Panc1 (cell line): ENCODE results near the gene DCAF4L1. TPM values are rescaled to one million over a fixed set of nuclear protein-coding genes. Genes with fewer than 3 reads are reported as not detected.

Experiments used
- ATAC-seq: fragments of 200-7000 bp; cut with Tn5 transposase; 2 replicates; pipeline ENCODE4 v1.9.1; 2020; ENCODE audit warnings: mild to moderate bottlenecking, moderate library complexity
- BruUV-seq: library from RNA; stranded (reverse); fragments of 400-500 nt; replicated peaks from 2 replicates; lab custom pipeline; 2021; lab: Mats Ljungman, UMichigan
- CTCF ChIA-PET: fragments of 300-600 bp; sonication (Branson Sonifier 250); formaldehyde crosslinking; loops from one replicate; lab custom pipeline; 2022; ENCODE audit warnings: antibody characterized with exemption; lab: Charles Lee
- POLR2A ChIA-PET: fragments of 300-600 bp; sonication (Branson Sonifier 250); formaldehyde crosslinking; loops from one replicate; lab custom pipeline; 2022; ENCODE audit warnings: antibody characterized with exemption; lab: Charles Lee
- DNase-seq: peaks from one replicate; pipeline ENCODE4 v3.0.0-alpha.2; 2010; ENCODE audit warnings: low read depth, low spot score
- H3K27ac ChIP-seq: 2 replicates; pipeline ENCODE4 v1.5.1; 2011; ENCODE audit warnings: mild to moderate bottlenecking, low read length, inconsistent platforms
- H3K27me3 ChIP-seq: fragments of 200-500 bp; sonication (Bioruptor generic); 2 replicates; pipeline ENCODE4 v1.6.0; 2014; ENCODE audit warnings: low read length, inconsistent platforms; ENCODE audit not compliant: control insufficient read depth, insufficient read depth
- H3K36me3 ChIP-seq: fragments of 200-500 bp; sonication (Bioruptor generic); 2 replicates; pipeline ENCODE4 v1.5.1; 2014; ENCODE audit warnings: inconsistent platforms, mild to moderate bottlenecking, low read length, moderate library complexity; ENCODE audit not compliant: control insufficient read depth, insufficient read depth
- H3K4me1 ChIP-seq: 2 replicates; pipeline ENCODE4 v1.5.1; 2011; ENCODE audit warnings: inconsistent platforms, mild to moderate bottlenecking, low read length, moderate library complexity; ENCODE audit not compliant: control insufficient read depth, insufficient read depth
- H3K4me3 ChIP-seq, 2 experiments: 2 replicates each; pipeline ENCODE4 v1.5.1; 2011 to 2012; ENCODE audit warnings: low read depth in 2 of 2, low read length in 2 of 2, mild to moderate bottlenecking in 2 of 2, inconsistent platforms in 1 of 2, moderate library complexity in 1 of 2
- H3K9me3 ChIP-seq: fragments of 200-500 bp; sonication (Bioruptor generic); 2 replicates; pipeline ENCODE4 v1.5.1; 2014; ENCODE audit warnings: low read depth, mild to moderate bottlenecking, inconsistent platforms, low read length, moderate library complexity; ENCODE audit not compliant: control insufficient read depth, insufficient read depth
- CTCF ChIP-seq: fragments of 450-650 bp; IDR thresholded peaks from 2 replicates; pipeline ENCODE4 v1.5.1; 2017; ENCODE audit warnings: mild to moderate bottlenecking
- POLR2AphosphoS5 ChIP-seq: IDR thresholded peaks from 2 replicates; pipeline ENCODE4 v1.6.1; 2012; ENCODE audit warnings: mild to moderate bottlenecking, low read depth, low read length, moderate library complexity
- REST ChIP-seq, 2 experiments: IDR thresholded peaks; 2 replicates each; pipeline ENCODE4 v1.6.1; 2011 to 2012; ENCODE audit warnings: low read depth in 2 of 2, control low read depth in 1 of 2, low read length in 1 of 2, mild to moderate bottlenecking in 1 of 2, moderate library complexity in 1 of 2; ENCODE audit not compliant: insufficient read depth in 1 of 2
- SIN3A ChIP-seq: IDR thresholded peaks from 2 replicates; pipeline ENCODE4 v1.6.1; 2012; ENCODE audit warnings: low read depth, mild to moderate bottlenecking, low read length, moderate library complexity, borderline replicate concordance; ENCODE audit not compliant: insufficient read depth
- TCF7L2 ChIP-seq: IDR thresholded peaks from 2 replicates; pipeline ENCODE4 v1.6.1; 2011; ENCODE audit warnings: mild to moderate bottlenecking, low read depth, low read length, inconsistent platforms
- in situ Hi-C: cut with HindIII; loops from 2 replicates; pipeline ENCODE4 v1.10.0; 2016; ENCODE audit warnings: low sequenced_read_pairs, low pct_unique_long_range_greater_than_20kb
- intact Hi-C: fragments of 100-400 bp; cut with micrococcal nuclease; formaldehyde crosslinking; loops from one replicate; pipeline ENCODE4 v1.10.0; 2022; ENCODE audit not compliant: unreplicated experiment
- total RNA-seq: library from RNA; stranded (reverse); gene quantifications from one replicate; pipeline ENCODE4 v1.2.1, GENCODE V29; 2021; ENCODE audit not compliant: unreplicated experiment

The DCAF4L1 gene
- total RNA-seq, 1 experiment from 2014 or later = 0.13 TPM

- ChIA-PET CTCF (no interaction called here), POLR2A (no interaction called here)
- TF ChIP-seq REST (IDR thresholded peaks at IDR 0.05; ENCODE audit: insufficient read depth in 1 of 2, low read depth in 2 of 2, low read length in 1 of 2) (no peak), SIN3A (no peak), POLR2AphosphoS5 (no peak), TCF7L2 (no peak), CTCF (no peak)
- no peak for ATAC-seq
- DNase-seq = no peak
- Histone ChIP-seq H3K9me3 (no peaks in the 10 kb centered on the region), H3K27me3 (no peaks in the 10 kb centered on the region), H3K27ac (no peak overlapping the region), H3K4me1 (no peaks in the 10 kb centered on the region; the same call in none of the 2 replicates), H3K4me3 (no peak overlapping the region), H3K36me3 (peaks cover 11% of the 10 kb centered on the region)
- BruUV-seq = no TSS peak
- in situ Hi-C loops (no loop called here), intact Hi-C loops (no loop called here)
These were observed 42.4 kb upstream of the DCAF4L1 start for GRCh38 chr4:41939016-41939626.

DNA sequence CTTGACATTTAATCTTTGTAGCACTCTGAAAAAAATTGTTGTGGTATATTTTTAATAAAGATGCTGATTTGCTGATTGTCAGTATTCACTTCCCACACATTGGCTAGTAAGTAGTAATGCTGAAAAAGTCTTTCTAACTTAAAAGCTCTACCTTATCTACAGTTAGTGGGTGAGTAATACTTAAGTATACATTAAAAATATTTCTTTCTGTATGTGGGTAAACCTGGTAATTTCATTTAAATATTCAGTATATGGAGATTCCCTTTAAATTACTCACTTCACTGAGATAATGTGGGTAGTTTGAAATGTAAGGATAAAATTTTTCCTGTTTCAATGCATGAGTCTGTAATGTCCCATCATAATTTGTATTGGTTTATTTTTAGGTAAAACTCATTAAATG is 40.7 kb upstream of the DCAF4L1 start:
- Histone ChIP-seq H3K4me3 (no peak overlapping the region), H3K27me3 (no peaks in the 10 kb centered on the region), H3K4me1 (no peaks in the 10 kb centered on the region; the same call in 1 of the 2 replicates), H3K36me3 (peaks cover 16% of the 10 kb centered on the region), H3K9me3 (no peaks in the 10 kb centered on the region), H3K27ac (no peak overlapping the region)
- ATAC-seq (no peak), DNase-seq (no peak)
- intact Hi-C loops (no loop called here), in situ Hi-C loops (no loop called here)
- ChIA-PET POLR2A (no interaction called here), CTCF (no interaction called here)
- BruUV-seq = no TSS peak
- TF ChIP-seq REST (IDR thresholded peaks at IDR 0.05; ENCODE audit: insufficient read depth in 1 of 2, low read depth in 2 of 2, low read length in 1 of 2) = no peak
- TF ChIP-seq POLR2AphosphoS5 = no peak
- TF ChIP-seq CTCF = no peak
- no peak for TF ChIP-seq TCF7L2
- TF ChIP-seq SIN3A = no peak
